Stomach (tissue), 9 donors: ENCODE measurements around the gene TENM4. TPM values are rescaled to one million over a fixed set of nuclear protein-coding genes. Genes with fewer than 3 reads are reported as not detected.

Source experiments
- DNase-seq, 2 donors: peaks; one replicate each; pipeline versions ENCODE4 v3.0.0 to v3.0.0-alpha.2; 2013 to 2019
- H3K27ac ChIP-seq, 5 donors: fragments of 200-600 bp in 4 of 5; sonication (generic) in 4 of 5; one replicate each; pipeline ENCODE4 v1.5.1; 2013 to 2019; ENCODE audit warnings: mild to moderate bottlenecking in 1 of 5, moderate library complexity in 1 of 5
- H3K27me3 ChIP-seq, 3 donors: fragments of 200-600 bp; sonication (generic); one replicate each; pipeline ENCODE4 v1.5.1; 2017 to 2019; ENCODE audit warnings: mixed run types in 1 of 3
- H3K36me3 ChIP-seq, 4 donors: fragments of 200-600 bp; sonication (generic); 1 replicate in 3 of 4; 2 replicates in 1 of 4; pipeline ENCODE4 v1.5.1; 2016 to 2019
- H3K4me1 ChIP-seq, 4 donors: fragments of 200-600 bp; sonication (generic); one replicate each; pipeline ENCODE4 v1.5.1; 2016 to 2019
- H3K4me3 ChIP-seq, 4 donors: fragments of 200-600 bp; sonication (generic) in 3 of 4; one replicate each; pipeline ENCODE4 v1.5.1; 2016 to 2019; ENCODE audit warnings: mild to moderate bottlenecking in 1 of 4
- H3K9me3 ChIP-seq, 4 donors: fragments of 200-600 bp; sonication (generic); one replicate each; pipeline ENCODE4 v1.5.1; 2016 to 2019
- CTCF ChIP-seq, 7 experiments: fragments of 450-650 bp in 4 of 7; fragments of 200-600 bp in 3 of 7; sonication (generic) in 3 of 7; IDR thresholded peaks; one replicate each; pipeline ENCODE4 v1.5.1; 2016 to 2019; ENCODE audit warnings: antibody characterized with exemption in 7 of 7, control low read depth in 2 of 7, mild to moderate bottlenecking in 1 of 7
- EP300 ChIP-seq: sonication (generic); formaldehyde crosslinking; IDR thresholded peaks from one replicate; pipeline ENCODE4 v1.6.1; 2017; ENCODE audit warnings: antibody characterized with exemption
- POLR2A ChIP-seq, 4 donors: fragments of 450-650 bp; IDR thresholded peaks; one replicate each; pipeline ENCODE4 v1.6.1; 2016; ENCODE audit warnings: antibody characterized with exemption in 4 of 4, control low read depth in 2 of 4, mild to moderate bottlenecking in 1 of 4, moderate library complexity in 1 of 4
- POLR2AphosphoS5 ChIP-seq, 3 donors: sonication (generic); formaldehyde crosslinking; IDR thresholded peaks; one replicate each; pipeline ENCODE4 v1.6.1; 2016; ENCODE audit warnings: antibody characterized with exemption in 3 of 3
- WGBS, 5 donors: extraction: QIAGEN DNeasy Blood & Tissue Kit in 3 of 5; methylation state at CpG; one replicate each; pipeline versions ENCODE4 v1.1.5 to v1.1.7; 2013 to 2018; 5-methylcytosine and 5-hydroxymethylcytosine counted together
- intact Hi-C: fragments of 100-400 bp; cut with DNase I; formaldehyde crosslinking; loops from one replicate; pipeline ENCODE4 v1.15.1; 2023; ENCODE audit warnings: low total_unique reads
- polyA plus RNA-seq, 3 donors: library from polyadenylated mRNA; stranded (reverse); fragments of 200-250 nt; gene quantifications; one replicate each; pipeline ENCODE4 v1.2.3, GENCODE V29; 2013
- total RNA-seq, 5 donors: library from RNA; depleted of rRNA; stranded (reverse); fragments of >200 nt; gene quantifications; one replicate each; pipeline versions ENCODE4 v1.1.0 to v1.2.3, GENCODE V29; 2014 to 2016
- donor health status: healthy with polysubstance abuse.
- donor health status: Bipolar disorder and iron deficiency.
- donor health status: healthy.

TENM4 gene
- total and polyA plus RNA-seq, 8 donors: 0.06 to 13.2 (median 0.87) TPM; not detected in 1

DNA sequence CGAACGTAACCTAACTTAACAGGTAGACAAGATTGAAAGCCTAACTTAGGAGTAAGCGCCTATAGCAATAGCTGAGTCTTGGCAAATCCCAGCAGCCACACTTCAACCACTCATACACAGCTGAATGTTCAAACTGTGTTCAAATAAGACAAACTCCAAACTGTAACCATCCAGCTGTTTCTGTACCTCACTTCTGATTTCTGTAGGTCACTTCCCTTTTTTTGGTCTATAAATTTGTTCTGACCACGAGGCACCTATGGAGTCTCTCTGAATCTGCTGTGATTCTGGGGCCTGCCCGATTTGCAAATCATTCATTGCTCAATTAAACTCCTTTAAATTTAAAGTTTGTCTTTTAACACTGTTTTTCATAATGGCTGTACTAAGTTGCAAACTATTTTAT, 8.2 kb upstream of the TENM4 start:
- intact Hi-C loops: no loop called here
- Histone ChIP-seq H3K4me3 (no peak overlapping the region), H3K36me3 (no peaks in the 10 kb centered on the region), H3K4me1 (no peaks in the 10 kb centered on the region), H3K27me3 (peaks cover 0 to 11% (median 0%) of the 10 kb centered on the region in 3 donors), H3K9me3 (peaks cover 0 to 3% (median 0%) of the 10 kb centered on the region in 4 donors), H3K27ac (no peak overlapping the region)
- DNase-seq: no peak
- WGBS, 5 donors: 67 to 89% (median 81%) methylated on average over 5 of the region's 5 CpGs
- TF ChIP-seq CTCF (IDR thresholded peaks at IDR 0.05) (no peak), POLR2AphosphoS5 (IDR thresholded peaks at IDR 0.05) (no peak), POLR2A (IDR thresholded peaks at IDR 0.05) (no peak), EP300 (no peak)

DNA sequence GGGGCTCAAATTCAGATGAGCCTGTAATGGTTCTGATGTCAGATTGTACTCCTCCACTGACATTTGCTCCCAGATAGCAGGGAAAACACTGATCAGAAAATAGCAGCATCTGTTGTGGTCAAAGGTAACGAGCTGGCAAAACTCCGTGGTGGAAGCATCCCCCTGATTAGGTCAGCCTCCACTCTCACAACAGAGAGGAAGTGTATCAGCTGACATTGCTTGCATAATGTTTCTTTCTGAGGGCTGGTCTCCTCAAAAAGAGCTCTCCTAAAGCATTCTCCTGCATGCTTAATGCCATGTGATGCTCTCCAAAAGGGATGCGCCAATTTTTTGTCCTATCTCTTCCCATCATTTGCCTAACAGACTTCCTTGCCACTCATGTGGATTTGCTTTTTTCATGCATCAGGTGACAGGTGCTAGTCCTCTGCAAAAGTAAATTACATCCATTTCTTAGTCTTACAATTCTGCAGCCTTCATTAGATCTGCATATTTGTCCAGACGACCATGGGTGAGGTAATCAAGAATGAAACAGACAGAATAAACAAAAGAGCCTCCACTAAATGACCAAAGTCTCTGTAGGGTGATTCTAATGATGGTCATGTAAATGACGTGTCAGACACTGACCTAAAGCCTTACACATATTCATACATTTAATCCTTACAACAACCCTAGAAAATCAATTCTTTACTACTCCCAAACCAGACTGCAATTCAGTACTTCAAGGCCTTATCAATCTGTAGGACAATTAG, 6.4 kb upstream of the TENM4 start:
- no peak overlapping the region for H3K4me3 ChIP-seq
- WGBS, 5 donors: 42 to 57% (median 51%) methylated on average over 5 of the region's 5 CpGs
- intact Hi-C loops: no loop called here
- no peaks in the 10 kb centered on the region for H3K4me1 ChIP-seq
- DNase-seq: no peak
- H3K36me3 ChIP-seq: no peaks in the 10 kb centered on the region
- TF ChIP-seq EP300: no peak
- TF ChIP-seq CTCF (IDR thresholded peaks at IDR 0.05): no peak
- no peak for TF ChIP-seq POLR2A (IDR thresholded peaks at IDR 0.05)
- TF ChIP-seq POLR2AphosphoS5 (IDR thresholded peaks at IDR 0.05): no peak
- H3K27me3 ChIP-seq: peaks cover 0 to 28% (median 0%) of the 10 kb centered on the region in 3 donors
- H3K9me3 ChIP-seq: peaks cover 0 to 8% (median 5%) of the 10 kb centered on the region in 4 donors
- H3K27ac ChIP-seq: no peak overlapping the region

GRCh38 chr11:79444923-79445322, 4.1 kb upstream of the TENM4 start:
- no peak overlapping the region for H3K4me3 ChIP-seq
- WGBS, 5 donors: 70 to 83% (median 79%) methylated on average over 1 of the region's 1 CpG
- no peak overlapping the region for H3K27ac ChIP-seq
- peaks cover 13 to 18% (median 15%) of the 10 kb centered on the region in 4 donors for H3K4me1 ChIP-seq
- no peaks in the 10 kb centered on the region for H3K36me3 ChIP-seq
- no peak for DNase-seq
- peaks cover 0 to 51% (median 19%) of the 10 kb centered on the region in 3 donors for H3K27me3 ChIP-seq
- no peak for TF ChIP-seq POLR2AphosphoS5 (IDR thresholded peaks at IDR 0.05)
- no peak for TF ChIP-seq CTCF (IDR thresholded peaks at IDR 0.05)
- intact Hi-C loops: no loop called here
- H3K9me3 ChIP-seq: peaks cover 0 to 8% (median 5%) of the 10 kb centered on the region in 4 donors

GRCh38 chr11:79441461-79441875, 638 bp upstream of the TENM4 start:
- H3K27me3 ChIP-seq: peaks cover 0 to 85% (median 54%) of the 10 kb centered on the region in 3 donors
- 24 to 39% (median 33%) methylated on average over 10 of the region's 10 CpGs for WGBS, 5 donors
- intact Hi-C loops: no loop called here

More at GRCh38 chr11:79441461-79441875, 638 bp upstream of the TENM4 start:
- Histone ChIP-seq H3K9me3 (peaks cover 0 to 8% (median 3%) of the 10 kb centered on the region in 4 donors), H3K27ac (peak overlapping the region in 3 of 5 donors; percentile 72 to 78 (median 77)), H3K4me3 (peak overlapping the region in 3 of 4 donors; percentile 46 to 59 (median 58)), H3K4me1 (peaks cover 44 to 53% (median 49%) of the 10 kb centered on the region in 4 donors), H3K36me3 (no peaks in the 10 kb centered on the region)
- DNase-seq: peak in 1 of 2 donors; percentile 51
- TF ChIP-seq EP300 (no peak), POLR2A (IDR thresholded peaks at IDR 0.05) (no peak), POLR2AphosphoS5 (IDR thresholded peaks at IDR 0.05) (no peak), CTCF (IDR thresholded peaks at IDR 0.05) (no peak)
